Measurements from ENCODE around the gene PDCD4. TPM values are rescaled to one million over a fixed set of nuclear protein-coding genes. Genes with fewer than 3 reads are reported as not detected.

PDCD4 gene
- total and polyA plus RNA-seq, 10 of the 15 experiments (the other 5 are each of a cell fraction or from before 2014, with no cell fraction given), result 101 to 372 (median 171) TPM

GRCh38 chr10:110892602-110893288 lies 21.0 kb downstream of the PDCD4 start:
- intact Hi-C loops (cut with micrococcal nuclease; ENCODE audit: unreplicated experiment) (loop anchor here (1.0 to 10.0 kb wide), 3 partner anchors 89 to 312 kb away; no protein-coding TSS in a partner anchor), in situ Hi-C loops (cut with MboI) (no loop called here)
- BruUV-seq (replicated peaks), result no TSS peak
- peak; percentile 40 for ATAC-seq
- H3K27me3 ChIP-seq (replicated peaks in 1 of 2; ENCODE audit: control insufficient read depth in 2 of 2, insufficient read depth in 2 of 2, low read length in 1 of 2), result no peaks in the 10 kb centered on the region
- FAIRE-seq, result no peak
- H3K79me2 ChIP-seq (ENCODE audit: control insufficient read depth, insufficient read depth, low read length), result peaks cover 6% of the 10 kb centered on the region
- ChIA-PET CTCF (interaction anchor here (0.7 to 11.1 kb wide), 23 partner anchors 8 to 282 kb away, joined by 3 to 196 read pairs (median 6); partner anchors contain the start of genes BBIP1 and SHOC2), SMC1A (ENCODE audit: uncharacterized antibody, unreplicated experiment) (interaction anchor here (0.6 to 15.0 kb wide), 25 partner anchors 9 to 152 kb away, joined by 3 to 221 read pairs (median 9); no protein-coding TSS in a partner anchor), RAD21 (ENCODE audit: unreplicated experiment) (interaction anchor here (0.9 to 10.5 kb wide), 8 partner anchors 8 to 147 kb away, joined by 3 to 115 read pairs (median 10); no protein-coding TSS in a partner anchor), POLR2A (interaction anchor here (1.2 to 3.9 kb wide), 3 partner anchors 16 to 89 kb away, joined by 3 to 27 read pairs (median 9); no protein-coding TSS in a partner anchor)
- peaks cover 0 to 41% of the 10 kb centered on the region in 2 experiments; a peak in 3 of 4 replicates for H3K36me3 ChIP-seq (ENCODE audit: control insufficient read depth in 2 of 2, insufficient read depth in 2 of 2, low read length in 1 of 2)
- H4K20me1 ChIP-seq (ENCODE audit: control insufficient read depth, insufficient read depth), result no peaks in the 10 kb centered on the region
- no peak overlapping the region for H3K27ac ChIP-seq (ENCODE audit: control insufficient read depth, insufficient read depth)
- no peak for DNase-seq (ENCODE audit: low read depth, low spot score)
- H3K9me3 ChIP-seq (replicated peaks; ENCODE audit: control insufficient read depth, insufficient read depth, low read length), result no peaks in the 10 kb centered on the region
- no peak overlapping the region for H3K9ac ChIP-seq (ENCODE audit: control insufficient read depth, insufficient read depth, low read length)
- H3K4me3 ChIP-seq, result no peak overlapping the region
- 98% methylated on average over 3 of the region's 3 CpGs for WGBS (ENCODE audit: insufficient coverage, insufficient replicate concordance, low lambda C conversion rate, missing lambda C conversion rate)
- H3K4me1 ChIP-seq (ENCODE audit: control insufficient read depth, insufficient read depth, low read length), result no peaks in the 10 kb centered on the region
- no peak overlapping the region for H2AFZ ChIP-seq (ENCODE audit: control insufficient read depth, low read depth, low read length)
- no peak overlapping the region for H3K4me2 ChIP-seq (ENCODE audit: control insufficient read depth, insufficient read depth)
- TF ChIP-seq POU2F2 (IDR thresholded peaks at IDR 0.05; ENCODE audit: borderline replicate concordance, low read depth, low read length) (no peak), RAD21 (IDR thresholded peaks at IDR 0.05; ENCODE audit: insufficient read depth, low read depth, low read length) (no peak), ZBTB40 (IDR thresholded peaks at IDR 0.05; ENCODE audit: borderline replicate concordance) (no peak), BMI1 (IDR thresholded peaks at IDR 0.05; ENCODE audit: borderline replicate concordance) (no peak), PAX8 (IDR thresholded peaks at IDR 0.05) (no peak), FOXM1 (IDR thresholded peaks at IDR 0.05; ENCODE audit: low read depth, low read length) (no peak), HDAC6 (IDR thresholded peaks at IDR 0.05; ENCODE audit: unreplicated experiment) (no peak), IRF4 (IDR thresholded peaks at IDR 0.05; ENCODE audit: low read depth, low read length) (no peak), ZSCAN29 (IDR thresholded peaks at IDR 0.05) (no peak)

Measured in GM12878 (cell line).